Tibial nerve (tissue), 4 donors: ENCODE data around the gene USP25. TPM values are rescaled to one million over a fixed set of nuclear protein-coding genes. Genes with fewer than 3 reads are reported as not detected.
A peak's percentile ranks its signal among the peaks of the same experiment; 100 is the strongest.
"Not testable (repeated sequence)": the region's sequence is repeated elsewhere in the genome, so short reads cannot be mapped to it uniquely, and the experiment has no call there.

Source experiments
- DNase-seq, 2 donors: peaks; one replicate each; pipeline ENCODE4 v3.0.0-alpha.2; 2019; ENCODE audit warnings: low spot score in 2 of 2
- H3K27ac ChIP-seq, 4 donors: fragments of 200-600 bp; sonication (generic) in 3 of 4; one replicate each; pipeline ENCODE4 v1.5.1; 2017 to 2019; ENCODE audit warnings: mild to moderate bottlenecking in 1 of 4
- H3K27me3 ChIP-seq, 2 donors: fragments of 200-600 bp; sonication (generic) in 1 of 2; one replicate each; pipeline versions ENCODE4 v1.5.1 to v1.6.0; 2017 to 2019
- H3K36me3 ChIP-seq, 3 donors: fragments of 200-600 bp; sonication (generic); one replicate each; pipeline ENCODE4 v1.5.1; 2018 to 2019
- H3K4me1 ChIP-seq, 4 donors: fragments of 200-600 bp; sonication (generic) in 3 of 4; one replicate each; pipeline ENCODE4 v1.5.1; 2017 to 2019
- H3K4me3 ChIP-seq, 4 donors: fragments of 200-600 bp; sonication (generic) in 3 of 4; one replicate each; pipeline ENCODE4 v1.5.1; 2017 to 2019; ENCODE audit warnings: mild to moderate bottlenecking in 1 of 4, moderate library complexity in 1 of 4
- H3K9me3 ChIP-seq, 4 donors: fragments of 200-600 bp; sonication (generic) in 3 of 4; one replicate each; pipeline ENCODE4 v1.5.1; 2017 to 2019
- CTCF ChIP-seq, 5 experiments: fragments of 200-600 bp in 3 of 5; fragments of 450-650 bp in 2 of 5; sonication (generic) in 3 of 5; IDR thresholded peaks; one replicate each; pipeline ENCODE4 v1.5.1; 2016 to 2019; ENCODE audit warnings: antibody characterized with exemption in 5 of 5, mild to moderate bottlenecking in 3 of 5, moderate library complexity in 2 of 5
- EP300 ChIP-seq, 2 donors: sonication (generic); formaldehyde crosslinking; IDR thresholded peaks; one replicate each; pipeline ENCODE4 v1.6.1; 2017; ENCODE audit warnings: antibody characterized with exemption in 2 of 2, mild to moderate bottlenecking in 1 of 2
- POLR2A ChIP-seq, 2 donors: fragments of 450-650 bp; IDR thresholded peaks; one replicate each; pipeline ENCODE4 v1.6.1; 2017; ENCODE audit warnings: antibody characterized with exemption in 2 of 2, mild to moderate bottlenecking in 2 of 2, moderate library complexity in 2 of 2
- WGBS, 2 donors: methylation state at CpG; one replicate each; pipeline ENCODE4 v1.1.5; 2018; 5-methylcytosine and 5-hydroxymethylcytosine counted together
- total RNA-seq, 4 donors: library from RNA; depleted of rRNA; stranded (reverse); fragments of >200 nt; gene quantifications; one replicate each; pipeline ENCODE4 v1.1.0, GENCODE V29; 2016

USP25 gene
- total RNA-seq, 4 donors from 2014 or later, result 59.6 to 79.8 (median 69.9) TPM

- Histone ChIP-seq H3K36me3 (no peaks in the 10 kb centered on the region), H3K4me3 (peak overlapping the region; percentile 53 to 99 (median 88)), H3K9me3 (no peaks in the 10 kb centered on the region), H3K27me3 (no peaks in the 10 kb centered on the region), H3K27ac (peak overlapping the region; percentile 92 to 98 (median 93)), H3K4me1 (peaks cover 0 to 48% (median 20%) of the 10 kb centered on the region in 4 donors)
- DNase-seq, result no peak
- TF ChIP-seq EP300 (IDR thresholded peaks at IDR 0.05) (no peak), POLR2A (IDR thresholded peaks at IDR 0.05) (no peak), CTCF (IDR thresholded peaks at IDR 0.05) (no peak)
- 1 to 2% methylated on average over 20 to 30 of the region's 30 CpGs for WGBS, 2 donors
These were observed 881 bp downstream of the USP25 start for GRCh38 chr21:15730484-15731242.

- no peak for DNase-seq
- TF ChIP-seq POLR2A (IDR thresholded peaks at IDR 0.05), result no peak
- TF ChIP-seq CTCF (IDR thresholded peaks at IDR 0.05), result no peak
- no peak for TF ChIP-seq EP300 (IDR thresholded peaks at IDR 0.05)
- Histone ChIP-seq H3K27me3 (no peaks in the 10 kb centered on the region), H3K4me1 (peaks cover 0 to 54% (median 23%) of the 10 kb centered on the region in 4 donors), H3K36me3 (no peaks in the 10 kb centered on the region), H3K9me3 (no peaks in the 10 kb centered on the region), H3K4me3 (peak overlapping the region; percentile 53 to 99 (median 88)), H3K27ac (peak overlapping the region in 3 of 4 donors; percentile 93 to 98 (median 93))
- WGBS, 2 donors, result 11 to 12% methylated on average over 4 of the region's 4 CpGs
These were observed 1.4 kb downstream of the USP25 start for GRCh38 chr21:15731243-15731613.

- Histone ChIP-seq H3K4me3 (peak overlapping the region; percentile 21 to 99 (median 69)), H3K9me3 (no peaks in the 10 kb centered on the region), H3K36me3 (no peaks in the 10 kb centered on the region), H3K27ac (peak overlapping the region in 3 of 4 donors; percentile 5 to 93 (median 59)), H3K27me3 (no peaks in the 10 kb centered on the region), H3K4me1 (peaks cover 0 to 61% (median 25%) of the 10 kb centered on the region in 4 donors)
- no peak for TF ChIP-seq POLR2A (IDR thresholded peaks at IDR 0.05)
- TF ChIP-seq CTCF (IDR thresholded peaks at IDR 0.05), result no peak
- no peak for TF ChIP-seq EP300 (IDR thresholded peaks at IDR 0.05)
- 28 to 32% methylated on average over 6 of the region's 6 CpGs for WGBS, 2 donors
- peak in 1 of 2 donors; percentile 22 for DNase-seq
These were observed 2.7 kb downstream of the USP25 start for GRCh38 chr21:15732290-15732995.

- Histone ChIP-seq H3K27me3 (no peaks in the 10 kb centered on the region), H3K36me3 (no peaks in the 10 kb centered on the region), H3K27ac (peak overlapping the region in 2 of 4 donors; percentile 25 to 59), H3K4me3 (peak overlapping the region in 2 of 4 donors; percentile 21 to 99), H3K4me1 (peaks cover 0 to 65% (median 25%) of the 10 kb centered on the region in 4 donors), H3K9me3 (no peaks in the 10 kb centered on the region)
- 18 to 21% methylated on average over 3 of the region's 3 CpGs for WGBS, 2 donors
- no peak for TF ChIP-seq POLR2A (IDR thresholded peaks at IDR 0.05)
- no peak for TF ChIP-seq CTCF (IDR thresholded peaks at IDR 0.05)
- TF ChIP-seq EP300 (IDR thresholded peaks at IDR 0.05), result no peak
- DNase-seq, result no peak
These were observed 3.2 kb downstream of the USP25 start for GRCh38 chr21:15732996-15733329.

GRCh38 chr21:15735409-15735808 lies 5.6 kb downstream of the USP25 start:
- Histone ChIP-seq H3K9me3 (no peaks in the 10 kb centered on the region), H3K36me3 (no peaks in the 10 kb centered on the region), H3K4me1 (peaks cover 0 to 84% (median 28%) of the 10 kb centered on the region in 4 donors), H3K27me3 (no peaks in the 10 kb centered on the region), H3K4me3 (no peak overlapping the region), H3K27ac (peak overlapping the region in 1 of 4 donors; percentile 25)
- WGBS, 2 donors, result 64 to 80% methylated on average over 2 of the region's 2 CpGs
- TF ChIP-seq CTCF (IDR thresholded peaks at IDR 0.05) (no peak), EP300 (IDR thresholded peaks at IDR 0.05) (no peak), POLR2A (IDR thresholded peaks at IDR 0.05) (no peak)
- DNase-seq, result no peak

- not testable (repeated sequence) for H3K36me3 ChIP-seq, H3K9me3 ChIP-seq, H3K27me3 ChIP-seq, DNase-seq
- peaks cover 0 to 88% (median 28%) of the 10 kb centered on the region in 4 donors for H3K4me1 ChIP-seq
- 32 to 35% methylated on average over 4 of the region's 4 CpGs for WGBS, 2 donors
- peak overlapping the region in 1 of 4 donors; percentile 16 for H3K4me3 ChIP-seq
- peak overlapping the region in 1 of 4 donors; percentile 25 for H3K27ac ChIP-seq
These were observed 6.1 kb downstream of the USP25 start for GRCh38 chr21:15735931-15736330.

- peaks cover 0 to 12% (median 0%) of the 10 kb centered on the region in 3 donors for H3K36me3 ChIP-seq
- not testable (repeated sequence) for H3K27ac ChIP-seq, H3K27me3 ChIP-seq, H3K9me3 ChIP-seq, H3K4me3 ChIP-seq, DNase-seq
- 62 to 73% methylated on average over 10 of the region's 10 CpGs for WGBS, 2 donors
- H3K4me1 ChIP-seq, result peaks cover 0 to 91% (median 27%) of the 10 kb centered on the region in 4 donors
These were observed 9.0 kb downstream of the USP25 start for GRCh38 chr21:15738779-15739178.
